K562 (cell line): ENCODE results near the gene HAGHL. TPM values are rescaled to one million over a fixed set of nuclear protein-coding genes. Genes with fewer than 3 reads are reported as not detected.
A peak's percentile ranks its signal among the peaks of the same experiment; 100 is the strongest.

ENCODE experiments used
- CBX1 ChIP-seq: sonication (generic); IDR thresholded peaks from 2 replicates; pipeline ENCODE4 v1.6.1; 2016; ENCODE audit warnings: antibody characterized with exemption, low read depth, mild to moderate bottlenecking
- CGGBP1 ChIP-seq: fragments of 250-450 bp; sonication (Bioruptor Pico); IDR thresholded peaks from 2 replicates; pipeline ENCODE4 v1.9.0; 2021; ENCODE audit warnings: mild to moderate bottlenecking
- CREB3 ChIP-seq: fragments of 450-650 bp; conservative IDR thresholded peaks from 2 replicates; pipeline ENCODE4 v1.6.1; 2016; ENCODE audit warnings: missing genetic modification characterization, low read depth, mild to moderate bottlenecking, missing compliant biosample characterization, moderate library complexity
- FOXJ2 ChIP-seq: fragments of 200-800 bp; sonication (Bioruptor generic); IDR thresholded peaks from 2 replicates; pipeline ENCODE4 v1.6.1; 2016; ENCODE audit warnings: missing genetic modification characterization, missing compliant biosample characterization
- FOXO4 ChIP-seq: fragments of 450-650 bp; formaldehyde crosslinking; IDR thresholded peaks from 2 replicates; pipeline ENCODE4 v1.4.0; 2020; ENCODE audit warnings: mild to moderate bottlenecking, moderate library complexity
- HBP1 ChIP-seq: fragments of 450-650 bp; formaldehyde crosslinking; IDR thresholded peaks from 2 replicates; pipeline ENCODE4 v1.4.0; 2022; ENCODE audit warnings: missing genetic modification characterization
- KDM5B ChIP-seq: fragments of 200-600 bp; sonication (generic); IDR thresholded peaks from 2 replicates; pipeline ENCODE4 v1.6.1; 2012; ENCODE audit warnings: low read depth, mild to moderate bottlenecking, moderate library complexity, low read length, control low read depth, inconsistent platforms; ENCODE audit not compliant: insufficient replicate concordance
- POLR2A ChIP-seq: fragments of 450-650 bp; conservative IDR thresholded peaks from 2 replicates; pipeline ENCODE4 v1.6.1; 2016
- POLR2G ChIP-seq: fragments of 200-400 bp; formaldehyde crosslinking; IDR thresholded peaks from 2 replicates; pipeline ENCODE4 v1.6.1; 2017; ENCODE audit warnings: low read depth, mild to moderate bottlenecking, antibody characterized with exemption, low read length, moderate library complexity
- RERE ChIP-seq: sonication (generic); formaldehyde crosslinking; IDR thresholded peaks from 2 replicates; pipeline ENCODE4 v1.8.0; 2023; ENCODE audit warnings: missing genetic modification reagents, mild to moderate bottlenecking, borderline replicate concordance
- SRSF7 ChIP-seq: fragments of 200-400 bp; formaldehyde crosslinking; optimal IDR thresholded peaks from 2 replicates; pipeline ENCODE3; 2017; ENCODE audit warnings: mild to moderate bottlenecking, low read depth, low read length
- SUPT5H ChIP-seq: fragments of 450-650 bp; IDR thresholded peaks from 2 replicates; pipeline ENCODE4 v1.6.1; 2016
- VEZF1 ChIP-seq: fragments of 200-800 bp; sonication (Bioruptor generic); IDR thresholded peaks from 2 replicates; pipeline ENCODE4 v1.6.1; 2017; ENCODE audit warnings: missing genetic modification characterization, missing compliant biosample characterization
- ZC3H4 ChIP-seq: sonication (generic); formaldehyde crosslinking; IDR thresholded peaks from 2 replicates; pipeline ENCODE4 v1.9.0; 2021; ENCODE audit warnings: missing genetic modification reagents, borderline replicate concordance
- ZNF699 ChIP-seq: fragments of 250-450 bp; sonication (Bioruptor Pico); IDR thresholded peaks from 2 replicates; pipeline ENCODE4 v1.8.0; 2021; ENCODE audit warnings: mild to moderate bottlenecking, moderate library complexity; ENCODE audit not compliant: insufficient replicate concordance
- polyA plus RNA-seq, 8 experiments: library from polyadenylated mRNA; depleted of rRNA in 4 of 8; stranded (reverse) in 5 of 8; unstranded in 3 of 8; fragments of >200 nt; fragmentation: Nextera tagmentation in 2 of 8; fragmentation: Illumina TruSeq in 1 of 8; extraction: Ambion mirVana in 2 of 8; extraction: Trizol in 1 of 8; gene quantifications; 2 replicates each; pipeline versions ENCODE4 v1.2.1 to v1.2.3, GENCODE V29; 2011 to 2014; ENCODE audit warnings: inconsistent platforms in 1 of 8, missing spikeins in 1 of 8
- total RNA-seq, 7 experiments: library from RNA; depleted of rRNA in 6 of 7; stranded (reverse); fragments of >200 nt in 6 of 7; fragmentation: Illumina TruSeq in 2 of 7; extraction: Trizol in 2 of 7; gene quantifications; 2 replicates each; pipeline versions ENCODE4 v1.2.1 to v1.2.3, GENCODE V29; 2011 to 2021; ENCODE audit warnings: low replicate concordance in 1 of 7

The HAGHL gene
- total and polyA plus RNA-seq, 9 of the 15 experiments (the other 6 are each of a cell fraction or from before 2014, with no cell fraction given), result 0.31 to 83.4 (median 20.7) TPM

GRCh38 chr16:682493-683395 is 44.2 kb upstream of the HAGHL start (continued):
- TF ChIP-seq VEZF1, result no peak
- TF ChIP-seq CREB3 (tag), result no peak
- TF ChIP-seq CBX1, result peak; percentile 53; the same call in 1 of the 2 replicates
- no peak for TF ChIP-seq HBP1 (CRISPR knock-in tag)
- no peak for TF ChIP-seq RERE (CRISPR knock-in tag)
- TF ChIP-seq CGGBP1 (CRISPR knock-in tag), result no peak
- TF ChIP-seq SUPT5H, result peak; percentile 12; the same call in 1 of the 2 replicates
- no peak for TF ChIP-seq FOXJ2
- peak; percentile 64 for TF ChIP-seq POLR2G
- no peak for TF ChIP-seq FOXO4 (CRISPR knock-in tag)
- TF ChIP-seq ZNF699 (CRISPR knock-in tag), result no peak
- TF ChIP-seq ZC3H4 (CRISPR knock-in tag), result no peak
- TF ChIP-seq SRSF7, result no peak
- peak; percentile 38; the same call in 1 of the 2 replicates for TF ChIP-seq POLR2A
- TF ChIP-seq KDM5B, result peak; percentile 11
